K562 (cell line): Measurements from ENCODE around the gene AHNAK. TPM values are rescaled to one million over a fixed set of nuclear protein-coding genes. Genes with fewer than 3 reads are reported as not detected.

Experiments
- ATAC-seq: fragments of 200-7000 bp; cut with Tn5 transposase; 3 replicates; pipeline ENCODE4 v1.9.1; 2020; ENCODE audit warnings: moderate library complexity
- BruUV-seq: library from RNA; stranded (reverse); fragments of 400-500 nt; replicated peaks from 2 replicates; lab custom pipeline; 2021; lab: Mats Ljungman, UMichigan
- CTCF ChIA-PET: fragments of 300-600 bp; formaldehyde crosslinking; extraction: SDS; loops from one replicate; lab custom pipeline; 2021; ENCODE audit warnings: low intra/inter-chr PET ratio; lab: Yijun Ruan, JAX
- POLR2A ChIA-PET: fragments of 300-600, 350-650 bp; sonication (Branson Sonifier 250); formaldehyde crosslinking; extraction: SDS; loops from one replicate; lab custom pipeline; 2021; ENCODE audit warnings: antibody characterized with exemption, inconsistent platforms; lab: Yijun Ruan, JAX
- DNase-seq, 4 experiments: peaks; one replicate each; pipeline versions ENCODE4 v3.0.0 to v3.0.0-alpha.2; 2011 to 2018; ENCODE audit warnings: low spot score in 3 of 4, mixed read lengths in 3 of 4; ENCODE audit errors: extremely low read depth in 1 of 4
- FAIRE-seq: peaks from 2 replicates; lab custom pipeline; 2011; peaks lifted over from hg19 to GRCh38; lab: Jason Lieb, UNC
- H2AFZ ChIP-seq: 2 replicates; pipeline ENCODE4 v1.6.0; 2011; ENCODE audit warnings: low read depth, low read length, control low read depth, inconsistent platforms
- H3K27ac ChIP-seq: fragments of 200-600 bp; 3 replicates; pipeline ENCODE4 v1.8.0; 2011; ENCODE audit warnings: low read depth, mild to moderate bottlenecking, control low read depth, inconsistent platforms, low read length, moderate library complexity, mixed read lengths; ENCODE audit errors: extremely low read depth
- H3K27me3 ChIP-seq, 2 experiments: fragments of 300-600 bp in 1 of 2; 2 replicates in 1 of 2; 3 replicates in 1 of 2; pipeline versions ENCODE4 v1.6.0 to v1.8.0; 2011; ENCODE audit warnings: inconsistent platforms in 2 of 2, low read length in 2 of 2, mild to moderate bottlenecking in 1 of 2, mixed read lengths in 1 of 2, moderate library complexity in 1 of 2; ENCODE audit not compliant: control insufficient read depth in 2 of 2, insufficient read depth in 2 of 2
- H3K36me3 ChIP-seq: fragments of 300-600 bp; 3 replicates; pipeline ENCODE4 v1.8.0; 2011; ENCODE audit warnings: mild to moderate bottlenecking, low read length, inconsistent platforms; ENCODE audit not compliant: control insufficient read depth, insufficient read depth
- H3K4me1 ChIP-seq, 2 experiments: fragments of 200-600 bp in 1 of 2; replicated peaks in 1 of 2; 2 replicates in 1 of 2; 3 replicates in 1 of 2; pipeline versions ENCODE4 v1.5.1 to v1.8.0; 2011; ENCODE audit warnings: inconsistent platforms in 2 of 2, low read length in 2 of 2, mild to moderate bottlenecking in 1 of 2, mixed read lengths in 1 of 2, moderate library complexity in 1 of 2; ENCODE audit not compliant: control insufficient read depth in 2 of 2, insufficient read depth in 2 of 2
- H3K4me2 ChIP-seq: 2 replicates; pipeline ENCODE4 v1.6.1; 2011; ENCODE audit warnings: low read length, control low read depth, inconsistent platforms, mixed read lengths; ENCODE audit not compliant: insufficient read depth
- H3K4me3 ChIP-seq: fragments of 200-600 bp; sonication (generic), shearing (Covaris generic); 2 replicates; pipeline ENCODE4 v1.5.1; 2016; ENCODE audit warnings: control low read depth, inconsistent platforms
- H3K79me2 ChIP-seq: fragments of 200-600 bp; 3 replicates; pipeline ENCODE4 v1.8.0; 2011; ENCODE audit warnings: low read length, inconsistent platforms; ENCODE audit not compliant: control insufficient read depth, insufficient read depth
- H3K9ac ChIP-seq, 2 experiments: 2 replicates each; pipeline versions ENCODE4 v1.6.0 to v1.6.1; 2011; ENCODE audit warnings: low read depth in 2 of 2, low read length in 2 of 2, control low read depth in 1 of 2, inconsistent platforms in 1 of 2, mild to moderate bottlenecking in 1 of 2, mixed read lengths in 1 of 2; ENCODE audit not compliant: insufficient read depth in 1 of 2
- H3K9me1 ChIP-seq: one replicate; pipeline ENCODE4 v1.6.0; 2011; ENCODE audit warnings: inconsistent platforms, mild to moderate bottlenecking, low read length, moderate library complexity; ENCODE audit not compliant: control insufficient read depth, insufficient read depth
- H3K9me3 ChIP-seq: replicated peaks from 2 replicates; pipeline ENCODE4 v1.5.1; 2011; ENCODE audit warnings: low read depth, low read length, inconsistent platforms; ENCODE audit not compliant: control insufficient read depth, insufficient read depth
- H4K20me1 ChIP-seq: replicated peaks from 2 replicates; pipeline ENCODE4 v1.6.1; 2011; ENCODE audit warnings: low read length, inconsistent platforms, mixed read lengths; ENCODE audit not compliant: control insufficient read depth, insufficient read depth
- BHLHE40 ChIP-seq: IDR thresholded peaks from 2 replicates; pipeline ENCODE4 v1.6.1; 2011; ENCODE audit warnings: low read length, improper control_type of control experiment
- DACH1 ChIP-seq: fragments of 450-650 bp; IDR thresholded peaks from 2 replicates; pipeline ENCODE4 v1.6.1; 2018; ENCODE audit not compliant: partially characterized antibody
- E2F5 ChIP-seq: sonication (generic); formaldehyde crosslinking; IDR thresholded peaks from 2 replicates; pipeline ENCODE4 v1.8.0; 2022; ENCODE audit warnings: mild to moderate bottlenecking, missing genetic modification reagents
- ERF ChIP-seq: fragments of 450-650 bp; formaldehyde crosslinking; IDR thresholded peaks from 2 replicates; pipeline ENCODE4 v1.4.0; 2020; ENCODE audit warnings: mild to moderate bottlenecking, mixed read lengths
- GTF2F1 ChIP-seq: IDR thresholded peaks from 2 replicates; pipeline ENCODE4 v1.6.1; 2011; ENCODE audit warnings: low read depth, low read length, improper control_type of control experiment
- JUNB ChIP-seq: fragments of 450-650 bp; formaldehyde crosslinking; conservative IDR thresholded peaks from 2 replicates; pipeline ENCODE4 v1.4.0; 2020; ENCODE audit warnings: mild to moderate bottlenecking
- NONO ChIP-seq, 2 experiments: fragments of 200-400 bp in 1 of 2; fragments of 450-650 bp in 1 of 2; formaldehyde crosslinking in 1 of 2; IDR thresholded peaks; 2 replicates each; pipeline ENCODE4 v1.6.1; 2017; ENCODE audit warnings: low read depth in 2 of 2, mild to moderate bottlenecking in 2 of 2, moderate library complexity in 2 of 2, low read length in 1 of 2
- NR2C1 ChIP-seq, 2 experiments: fragments of 450-650 bp; IDR thresholded peaks; 2 replicates each; pipeline ENCODE4 v1.6.1; 2017; ENCODE audit warnings: mild to moderate bottlenecking in 2 of 2, antibody characterized with exemption in 1 of 2, inconsistent platforms in 1 of 2, missing compliant biosample characterization in 1 of 2, missing genetic modification characterization in 1 of 2
- PHF21A ChIP-seq: fragments of 450-650 bp; IDR thresholded peaks from 2 replicates; pipeline ENCODE4 v1.6.1; 2017; ENCODE audit warnings: low read depth, borderline replicate concordance
- POLR2B ChIP-seq: fragments of 450-650 bp; IDR thresholded peaks from 2 replicates; pipeline ENCODE4 v1.6.1; 2018; ENCODE audit warnings: low read depth; ENCODE audit not compliant: partially characterized antibody
- PTRF ChIP-seq: fragments of 450-650 bp; IDR thresholded peaks from 2 replicates; pipeline ENCODE4 v1.6.1; 2016; ENCODE audit warnings: mild to moderate bottlenecking, missing genetic modification characterization, missing compliant biosample characterization
- SAP30 ChIP-seq: fragments of 200-600 bp; sonication (generic); IDR thresholded peaks from 2 replicates; pipeline ENCODE4 v1.6.1; 2012; ENCODE audit warnings: borderline replicate concordance, low read depth, mild to moderate bottlenecking, moderate library complexity, low read length, control low read depth, inconsistent platforms; ENCODE audit not compliant: insufficient read depth, poor library complexity, severe bottlenecking
- SFPQ ChIP-seq: fragments of 200-400 bp; formaldehyde crosslinking; IDR thresholded peaks from 2 replicates; pipeline ENCODE4 v1.6.1; 2017; ENCODE audit warnings: mild to moderate bottlenecking, low read depth, low read length, moderate library complexity
- STAG1 ChIP-seq: sonication (generic); formaldehyde crosslinking; IDR thresholded peaks from 2 replicates; pipeline ENCODE4 v1.5.0; 2020; ENCODE audit warnings: missing genetic modification reagents, borderline replicate concordance
- ZNF24 ChIP-seq: fragments of 450-650 bp; IDR thresholded peaks from 2 replicates; pipeline ENCODE4 v1.6.1; 2016
- ZNF764 ChIP-seq: fragments of 250-450 bp; sonication (Bioruptor Pico); IDR thresholded peaks from 2 replicates; pipeline ENCODE4 v1.4.0; 2020; ENCODE audit warnings: low read depth, mild to moderate bottlenecking, moderate library complexity
- ZNF766 ChIP-seq: fragments of 200-800 bp; sonication (Bioruptor generic); conservative IDR thresholded peaks from 2 replicates; pipeline ENCODE4 v1.6.1; 2016; ENCODE audit warnings: missing genetic modification characterization, missing compliant biosample characterization
- ZNF778 ChIP-seq: fragments of 450-650 bp; formaldehyde crosslinking; IDR thresholded peaks from 2 replicates; pipeline ENCODE4 v1.4.0; 2020; ENCODE audit warnings: mild to moderate bottlenecking, moderate library complexity
- WGBS: fragments of 100-300 bp; shearing (Covaris generic); methylation state at CpG from one replicate; pipeline ENCODE4 v1.1.6; 2016; ENCODE audit warnings: low coverage, mixed read lengths; ENCODE audit not compliant: insufficient coverage; ENCODE audit errors: missing lambda C conversion rate; 5-methylcytosine and 5-hydroxymethylcytosine counted together
- in situ Hi-C: fragments of 300-500 bp; cut with MboI; formaldehyde crosslinking; loops from 4 replicates; pipeline ENCODE4 v1.15.0; 2018; ENCODE audit warnings: inconsistent platforms, mixed read lengths
- intact Hi-C: fragments of 100-400 bp; cut with micrococcal nuclease; formaldehyde crosslinking; loops from 2 replicates; pipeline ENCODE4 v1.14.2; 2022
- polyA plus RNA-seq, 8 experiments: library from polyadenylated mRNA; depleted of rRNA in 4 of 8; stranded (reverse) in 5 of 8; unstranded in 3 of 8; fragments of >200 nt; fragmentation: Nextera tagmentation in 2 of 8; fragmentation: Illumina TruSeq in 1 of 8; extraction: Ambion mirVana in 2 of 8; extraction: Trizol in 1 of 8; gene quantifications; 2 replicates each; pipeline versions ENCODE4 v1.2.1 to v1.2.3, GENCODE V29; 2011 to 2014; ENCODE audit warnings: inconsistent platforms in 1 of 8, missing spikeins in 1 of 8
- total RNA-seq, 7 experiments: library from RNA; depleted of rRNA in 6 of 7; stranded (reverse); fragments of >200 nt in 6 of 7; fragmentation: Illumina TruSeq in 2 of 7; extraction: Trizol in 2 of 7; gene quantifications; 2 replicates each; pipeline versions ENCODE4 v1.2.1 to v1.2.3, GENCODE V29; 2011 to 2021; ENCODE audit warnings: low replicate concordance in 1 of 7

AHNAK gene
- total and polyA plus RNA-seq, 9 of the 15 experiments (the other 6 are each of a cell fraction or from before 2014, with no cell fraction given): 1.5 to 89.7 (median 45.0) TPM

DNA sequence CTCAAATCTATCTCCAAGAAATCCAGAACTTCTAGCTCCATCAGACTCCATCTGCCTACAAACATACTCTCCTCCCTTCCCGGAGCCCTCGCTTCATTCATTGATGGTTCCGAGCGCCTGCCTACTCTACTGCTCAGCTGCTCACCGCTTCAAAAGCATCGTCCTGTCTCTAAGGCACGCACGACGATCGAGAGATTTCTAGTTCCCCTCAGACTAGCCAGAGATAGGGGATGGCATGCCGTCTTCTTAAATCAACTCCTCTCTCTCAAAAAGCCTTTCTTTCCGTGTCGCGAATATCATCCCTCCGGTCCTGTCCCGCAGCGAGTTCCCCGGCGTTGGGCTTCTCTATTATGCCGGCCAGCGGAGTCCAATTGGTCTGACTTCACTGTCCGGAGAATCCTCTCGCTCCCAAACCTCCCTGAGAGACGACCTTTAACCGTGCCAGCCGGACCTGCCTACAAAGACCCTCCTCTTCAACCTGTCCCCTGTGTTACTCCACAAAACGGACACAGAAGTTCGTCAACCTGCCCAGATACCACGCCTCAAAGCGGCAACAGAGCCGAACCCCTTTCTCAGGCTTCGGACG is 26.5 kb upstream of the AHNAK start:
- Histone ChIP-seq H3K4me1 (peaks cover 22 to 40% of the 10 kb centered on the region in 2 experiments; a peak in 4 of 5 replicates), H3K27me3 (no peaks in the 10 kb centered on the region), H3K9ac (peak overlapping the region; percentile 95), H3K9me3 (no peaks in the 10 kb centered on the region), H4K20me1 (peaks cover 3% of the 10 kb centered on the region), H2AFZ (peak overlapping the region; percentile 75), H3K36me3 (peaks cover 83% of the 10 kb centered on the region), H3K4me2 (peak overlapping the region; percentile 96), H3K79me2 (peaks cover 70% of the 10 kb centered on the region), H3K4me3 (peak overlapping the region; percentile 96), H3K27ac (peak overlapping the region; percentile 88), H3K9me1 (no peaks in the 10 kb centered on the region)
- CTCF ChIA-PET: no interaction called here
- POLR2A ChIA-PET: interaction anchor here (0.6 to 3.8 kb wide), 37 partner anchors 8 to 1110 kb away, joined by 3 to 34 read pairs (median 4); partner anchors contain the start of genes C11orf98, CSKMT, HNRNPUL2 and LBHD1
- FAIRE-seq: no peak
- peak in 2 of 4 experiments; percentile 22 to 48 for DNase-seq
- ATAC-seq: peak; percentile 19
- in situ Hi-C loops: no loop called here
- BruUV-seq: TSS peak; percentile 76
- under 1% methylated on average over 31 of the region's 33 CpGs for WGBS
- intact Hi-C loops: no loop called here
- TF ChIP-seq BHLHE40 (no peak), JUNB (CRISPR knock-in tag) (no peak), NONO (IDR thresholded peaks at IDR 0.05; ENCODE audit: low read depth in 2 of 2, low read length in 1 of 2) (no peak), ZNF764 (CRISPR knock-in tag) (no peak), STAG1 (peak; percentile 15; the same call in 1 of the 2 replicates), ERF (CRISPR knock-in tag) (no peak), SFPQ (no peak), NR2C1 (IDR thresholded peaks at IDR 0.05) (0 out of 2 replicates have a peak, but pooled peaks have one; percentile 25), NR2C1 (tag; IDR thresholded peaks at IDR 0.05) (no peak), GTF2F1 (no peak), ZNF24 (no peak), E2F5 (CRISPR knock-in tag) (no peak), POLR2B (no peak), DACH1 (no peak), PTRF (tag) (no peak), ZNF778 (CRISPR knock-in tag) (no peak), SAP30 (peak; percentile 56), PHF21A (no peak), ZNF766 (CRISPR knock-in tag) (no peak)
